Chondrocyte (in vitro differentiated cells): Measurements from ENCODE around the gene APOO. TPM values are rescaled to one million over a fixed set of nuclear protein-coding genes. Genes with fewer than 3 reads are reported as not detected.

Source experiments
- DNase-seq: peaks from one replicate; pipeline ENCODE4 v3.0.0; 2021; ENCODE audit warnings: mixed read lengths, low spot score
- H3K27ac Mint-ChIP-seq: one replicate; pipeline ENCODE4 v1.8.0; 2021; ENCODE audit warnings: mild to moderate bottlenecking, moderate library complexity, mixed read lengths; ENCODE audit not compliant: unreplicated experiment
- H3K27me3 Mint-ChIP-seq: 2 replicates; pipeline ENCODE4 v1.8.0; 2021; ENCODE audit warnings: low read depth, mixed read lengths
- H3K36me3 Mint-ChIP-seq: 2 replicates; pipeline ENCODE4 v1.8.0; 2021; ENCODE audit warnings: low read depth, mixed read lengths
- H3K4me1 Mint-ChIP-seq: 2 replicates; pipeline ENCODE4 v1.8.0; 2021; ENCODE audit warnings: low read depth, mild to moderate bottlenecking, mixed read lengths
- H3K4me3 Mint-ChIP-seq: one replicate; pipeline ENCODE4 v1.8.0; 2021; ENCODE audit warnings: mild to moderate bottlenecking, moderate library complexity, mixed read lengths; ENCODE audit not compliant: unreplicated experiment
- H3K9me3 Mint-ChIP-seq: 2 replicates; pipeline ENCODE4 v1.8.0; 2021; ENCODE audit warnings: low read depth, mixed read lengths
- CTCF ChIP-seq: fragments of 200-600 bp; sonication (generic); IDR thresholded peaks from 2 replicates; pipeline ENCODE4 v1.5.0; 2021; ENCODE audit warnings: antibody characterized with exemption, mild to moderate bottlenecking, moderate library complexity
- total RNA-seq: library from RNA; stranded (reverse); gene quantifications from 3 replicates; pipeline ENCODE4 v1.2.1, GENCODE V29; 2021

Gene APOO
- total RNA-seq, 1 donor from 2014 or later, result 29.1 TPM

DNA sequence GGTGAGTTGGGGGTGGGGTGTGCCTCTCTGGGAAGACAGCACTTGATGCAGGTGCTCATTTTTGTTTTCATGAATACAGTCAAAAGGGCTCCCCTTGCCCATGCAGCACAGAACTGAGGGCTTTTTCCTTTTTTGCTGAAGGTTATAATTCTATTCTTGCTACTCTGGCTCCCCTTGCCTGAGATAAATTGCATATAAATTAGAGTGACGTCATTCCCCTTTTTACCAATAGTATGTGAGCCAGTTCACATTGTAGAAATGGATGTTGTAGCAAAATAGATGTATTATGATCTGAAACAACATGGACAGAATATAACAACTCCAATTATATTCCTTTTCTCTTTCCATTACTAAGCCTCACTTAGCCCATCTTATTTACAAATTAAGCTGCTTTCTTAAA is 28.4 kb upstream of the APOO start:
- no peak for DNase-seq
- Mint-ChIP-seq H3K36me3 (no peaks in the 10 kb centered on the region), H3K9me3 (no peaks in the 10 kb centered on the region), H3K27me3 (no peaks in the 10 kb centered on the region), H3K27ac (no peak overlapping the region), H3K4me3 (no peak overlapping the region), H3K4me1 (peaks cover 23% of the 10 kb centered on the region)
- no peak for TF ChIP-seq CTCF

DNA sequence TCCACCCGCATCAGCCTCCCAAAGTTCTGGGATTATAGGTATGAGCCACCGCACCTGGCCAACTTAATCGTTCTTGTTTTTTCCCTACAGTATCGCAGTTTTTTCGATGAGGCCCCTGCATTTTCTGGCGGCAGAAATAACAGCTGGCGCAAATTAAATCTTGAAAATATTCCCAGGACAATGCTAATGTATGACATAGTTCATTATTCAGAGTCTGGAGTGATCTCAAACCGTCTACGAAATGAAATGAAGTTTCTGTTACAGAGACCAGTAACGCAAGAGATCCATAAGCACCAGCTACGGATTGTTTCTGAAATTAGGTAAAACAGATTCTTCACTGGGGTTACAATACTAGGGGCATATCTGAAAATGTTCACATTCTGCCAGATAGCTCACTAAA is 27.4 kb upstream of the APOO start:
- H3K36me3 Mint-ChIP-seq, result no peaks in the 10 kb centered on the region
- no peaks in the 10 kb centered on the region for H3K27me3 Mint-ChIP-seq
- DNase-seq, result no peak
- no peak overlapping the region for H3K4me3 Mint-ChIP-seq
- H3K4me1 Mint-ChIP-seq, result peaks cover 27% of the 10 kb centered on the region
- no peak overlapping the region for H3K27ac Mint-ChIP-seq
- no peak for TF ChIP-seq CTCF
- H3K9me3 Mint-ChIP-seq, result no peaks in the 10 kb centered on the region

- no peaks in the 10 kb centered on the region for H3K9me3 Mint-ChIP-seq
- TF ChIP-seq CTCF, result no peak
- no peaks in the 10 kb centered on the region for H3K27me3 Mint-ChIP-seq
- no peak overlapping the region for H3K4me3 Mint-ChIP-seq
- H3K27ac Mint-ChIP-seq, result no peak overlapping the region
- no peak for DNase-seq
- H3K36me3 Mint-ChIP-seq, result no peaks in the 10 kb centered on the region
- peaks cover 15% of the 10 kb centered on the region for H3K4me1 Mint-ChIP-seq
Measured at GRCh38 chrX:23932046-23932445, 24.3 kb upstream of the APOO start.

DNA sequence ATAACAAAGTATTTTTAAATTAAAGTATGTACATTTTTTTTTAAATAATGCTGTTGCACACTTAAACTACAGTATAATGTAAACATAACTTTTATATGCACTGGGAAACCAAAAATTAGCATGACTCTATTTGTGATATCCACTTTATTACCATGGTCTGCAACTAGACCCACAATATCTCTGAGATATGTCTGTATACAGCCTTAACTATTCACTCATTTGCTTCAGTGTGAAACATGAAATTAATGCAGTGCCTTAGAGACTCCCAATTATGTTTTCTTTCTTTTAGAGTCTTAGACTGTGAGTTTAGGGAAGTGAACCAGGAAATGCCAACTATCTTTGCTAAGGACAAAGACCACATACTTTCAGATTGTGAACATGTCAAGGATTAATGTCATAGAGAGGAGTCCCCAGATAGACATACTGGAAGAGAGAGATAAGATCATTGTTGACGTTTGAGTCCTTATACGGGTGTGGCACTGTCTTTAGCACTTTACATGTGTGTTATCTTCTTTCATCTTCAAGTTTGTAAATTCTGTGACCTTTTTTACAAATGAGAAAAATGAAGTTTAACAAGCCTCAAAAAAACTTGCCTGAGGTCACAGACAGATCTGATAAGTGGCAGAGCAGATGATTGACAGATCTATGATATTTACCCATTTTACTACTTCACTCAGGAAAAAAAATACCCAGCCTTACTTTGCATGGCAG is 23.3 kb upstream of the APOO start:
- Mint-ChIP-seq H3K27me3 (no peaks in the 10 kb centered on the region), H3K4me3 (no peak overlapping the region), H3K9me3 (no peaks in the 10 kb centered on the region), H3K36me3 (no peaks in the 10 kb centered on the region), H3K4me1 (peaks cover 15% of the 10 kb centered on the region), H3K27ac (no peak overlapping the region)
- DNase-seq, result no peak
- TF ChIP-seq CTCF, result no peak

DNA sequence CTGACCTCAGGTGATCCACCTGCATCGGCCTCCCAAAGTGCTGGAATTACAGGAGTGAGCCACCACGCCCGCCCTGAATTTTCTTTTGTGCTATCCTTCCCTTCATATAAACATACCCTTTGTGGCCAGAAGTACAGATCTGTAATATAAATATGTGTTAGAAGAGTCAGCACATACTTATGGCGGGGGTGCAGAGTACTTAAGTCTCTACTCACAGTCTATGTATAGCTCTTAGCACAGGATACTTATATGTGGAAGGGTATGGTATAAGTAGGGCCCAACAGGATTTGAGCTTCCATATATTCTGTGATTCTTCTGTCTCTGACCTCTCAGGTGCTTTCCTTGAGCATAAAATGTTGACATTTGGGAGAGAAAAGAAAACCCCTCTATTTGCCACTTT is 18.3 kb upstream of the APOO start:
- Mint-ChIP-seq H3K4me3 (no peak overlapping the region), H3K36me3 (no peaks in the 10 kb centered on the region), H3K9me3 (no peaks in the 10 kb centered on the region), H3K4me1 (peaks cover 2% of the 10 kb centered on the region), H3K27me3 (no peaks in the 10 kb centered on the region), H3K27ac (peak overlapping the region; percentile 5)
- DNase-seq, result no peak
- TF ChIP-seq CTCF, result no peak
